NCI-H2081 treated with DMSO at 0.1 percent for 48 hours (cell line): ENCODE data around the gene PKN2.
"Not testable (repeated sequence)": the region's sequence is repeated elsewhere in the genome, so short reads cannot be mapped to it uniquely, and the experiment has no call there.

Experiments
- DNase-seq: peaks from one replicate; lab custom pipeline; 2025; lab: John Stamatoyannopoulos, UW

The PKN2 gene

DNA sequence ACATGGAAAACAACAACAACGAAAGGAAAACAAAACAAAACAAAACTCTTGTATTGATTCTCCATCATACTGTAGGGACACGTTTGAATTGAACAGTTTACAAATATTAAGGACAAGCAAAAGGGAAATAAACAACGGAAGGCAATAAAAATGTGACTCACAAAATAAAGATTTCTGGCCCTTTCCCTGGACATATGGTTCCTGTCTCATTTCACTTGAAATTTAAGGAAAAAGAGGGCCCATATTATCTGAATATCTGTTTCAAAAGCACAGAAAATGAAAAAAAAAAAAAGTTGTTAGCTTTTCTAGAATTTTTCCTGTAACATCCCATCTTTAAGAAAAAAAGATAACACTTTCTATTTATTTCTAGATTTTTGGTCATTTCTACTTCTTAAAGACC lies 3.6 kb upstream of the PKN2 start:
- DNase-seq: no peak

DNA sequence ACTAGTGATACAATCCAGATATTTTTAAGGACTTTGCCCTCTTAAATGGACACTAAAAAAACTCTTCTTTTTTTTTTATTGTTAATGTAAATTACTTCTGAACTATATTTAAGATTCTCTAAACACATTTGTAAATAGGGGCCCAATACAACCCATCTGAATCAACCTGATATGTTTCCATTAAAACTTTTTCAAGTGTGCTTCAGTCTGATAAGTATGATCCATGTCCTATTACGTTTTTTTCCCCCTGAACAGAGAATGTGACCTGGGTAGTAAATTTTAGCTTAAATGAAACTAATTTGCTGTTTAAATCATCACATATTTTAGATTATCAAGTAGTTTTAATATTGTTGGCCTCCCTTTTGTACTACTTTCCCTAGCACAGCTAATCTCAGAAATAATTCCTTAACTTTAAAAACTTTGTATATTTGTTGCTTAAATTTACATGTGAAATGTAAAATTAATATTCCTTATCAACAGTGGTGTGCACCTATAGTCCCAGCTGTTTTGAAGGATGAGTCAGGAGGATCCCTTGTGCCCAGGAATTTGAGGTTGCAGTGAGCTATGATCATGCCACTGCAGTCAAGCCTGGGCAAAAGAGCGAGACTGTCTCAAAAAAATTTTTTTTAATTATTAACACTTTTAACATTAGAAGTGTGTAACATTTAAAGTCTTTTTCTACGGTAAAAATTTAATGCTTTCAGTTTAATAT lies 3.0 kb upstream of the PKN2 start:
- DNase-seq: no peak

DNA sequence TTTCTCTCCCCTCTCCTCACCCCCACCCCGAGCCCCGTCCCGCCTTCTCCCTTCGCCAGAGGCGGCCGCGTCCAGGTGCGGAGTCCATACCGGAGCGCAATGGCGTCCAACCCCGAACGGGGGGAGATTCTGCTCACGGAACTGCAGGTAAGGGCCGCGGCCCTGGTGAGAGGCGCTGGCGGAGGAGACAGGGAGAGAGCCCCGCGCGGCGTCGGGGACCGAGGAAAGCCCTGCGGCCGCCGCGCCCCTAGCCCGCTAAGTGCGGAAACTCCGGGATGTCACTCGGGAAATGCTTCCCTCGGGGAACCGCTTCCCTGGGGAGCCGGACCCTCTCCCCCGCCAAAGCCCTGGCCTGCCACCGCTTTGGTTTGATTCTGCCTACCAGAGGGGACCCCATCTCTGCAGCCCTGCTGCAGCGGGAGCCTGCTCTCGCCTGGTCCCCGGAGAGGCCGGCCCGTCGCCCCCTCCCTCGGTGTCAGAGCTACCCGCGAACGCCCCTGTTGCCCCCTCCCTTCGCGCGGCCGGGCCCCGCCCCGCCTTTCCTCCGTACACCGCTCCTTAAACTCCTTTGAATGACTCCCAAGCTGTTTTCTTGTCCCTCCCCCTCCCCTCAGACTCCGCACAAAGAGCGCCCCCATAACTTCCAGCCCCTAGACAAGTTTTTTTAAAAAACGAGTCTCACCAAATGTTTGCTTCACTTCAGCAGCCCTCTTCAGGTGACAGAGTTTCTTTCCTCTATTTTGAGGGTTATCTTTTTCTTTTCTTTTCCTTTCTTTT lies 597 bp downstream of the PKN2 start:
- DNase-seq: no peak

DNA sequence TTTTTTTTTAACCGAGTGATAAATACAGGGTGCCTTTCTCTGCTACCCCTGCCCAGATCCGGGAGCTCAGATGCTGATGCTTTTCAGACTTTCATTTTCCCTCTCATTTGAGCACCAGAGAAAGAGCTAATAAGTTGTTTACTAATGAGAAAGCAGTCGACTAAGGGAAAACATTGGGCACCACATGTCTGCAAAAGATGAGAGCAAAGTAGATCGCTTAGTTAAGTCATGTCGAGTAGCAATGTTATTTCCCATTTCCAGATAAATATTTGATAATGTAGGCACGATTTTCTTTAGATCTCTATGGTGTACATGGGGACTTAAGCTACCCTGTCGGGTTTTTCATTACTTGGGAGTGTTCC lies 1.2 kb downstream of the PKN2 start:
- no peak for DNase-seq

DNA sequence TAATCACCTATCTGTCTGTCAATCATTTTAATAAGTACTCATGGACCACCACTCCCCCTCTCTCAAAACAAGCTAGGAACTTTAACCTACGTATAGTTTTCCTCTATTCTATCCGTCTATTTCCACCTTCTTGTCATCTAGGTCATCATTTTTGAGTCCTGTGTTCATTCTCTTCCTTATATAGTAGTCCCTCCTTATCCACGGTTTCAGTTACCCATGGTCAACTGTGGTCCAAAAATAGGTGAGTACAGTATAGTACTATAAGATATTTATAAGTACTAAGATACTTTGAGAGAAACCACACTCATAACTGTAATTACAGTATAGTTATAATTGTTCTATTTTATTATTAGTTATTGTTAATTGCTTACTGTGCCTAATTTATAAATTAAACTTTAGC lies 7.5 kb downstream of the PKN2 start:
- DNase-seq: no peak

DNA sequence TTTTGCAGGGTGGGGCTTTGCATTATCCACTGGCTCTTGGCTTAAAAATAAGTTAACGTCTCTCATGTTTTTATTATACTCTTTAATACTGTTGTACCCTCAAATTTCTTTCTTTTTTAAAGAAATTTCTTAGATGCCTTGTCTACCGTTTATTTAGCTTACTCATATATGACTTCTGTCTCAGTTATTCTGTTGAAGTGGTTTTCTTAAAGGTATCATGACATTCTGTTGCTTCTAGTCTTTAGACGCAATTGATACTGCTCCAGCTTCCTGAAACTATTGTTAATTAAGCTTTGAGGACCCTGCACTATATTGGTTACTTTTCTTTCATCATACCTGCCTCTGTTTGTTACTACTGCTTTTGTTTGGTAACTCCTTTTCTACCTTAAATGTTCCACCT lies 11.7 kb downstream of the PKN2 start:
- no peak for DNase-seq

DNA sequence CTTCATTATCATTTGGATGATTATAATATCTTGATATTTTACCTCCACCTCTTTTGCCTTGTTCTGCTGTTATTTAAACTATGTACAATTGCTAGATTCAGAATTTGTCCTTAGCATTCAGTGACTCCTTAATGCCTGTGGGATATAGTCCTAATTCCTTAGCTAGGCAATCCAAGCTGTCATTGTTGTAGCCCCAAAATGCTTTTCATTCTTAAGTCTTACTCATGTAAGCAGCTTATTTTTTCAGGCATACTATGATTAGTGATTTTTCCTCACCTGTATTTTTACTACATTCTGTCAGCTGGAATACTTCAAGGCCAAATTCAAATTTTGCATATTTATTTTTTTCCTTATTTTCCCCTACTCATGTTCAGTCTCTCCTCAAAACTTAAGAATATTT lies 13.4 kb downstream of the PKN2 start:
- no peak for DNase-seq

DNA sequence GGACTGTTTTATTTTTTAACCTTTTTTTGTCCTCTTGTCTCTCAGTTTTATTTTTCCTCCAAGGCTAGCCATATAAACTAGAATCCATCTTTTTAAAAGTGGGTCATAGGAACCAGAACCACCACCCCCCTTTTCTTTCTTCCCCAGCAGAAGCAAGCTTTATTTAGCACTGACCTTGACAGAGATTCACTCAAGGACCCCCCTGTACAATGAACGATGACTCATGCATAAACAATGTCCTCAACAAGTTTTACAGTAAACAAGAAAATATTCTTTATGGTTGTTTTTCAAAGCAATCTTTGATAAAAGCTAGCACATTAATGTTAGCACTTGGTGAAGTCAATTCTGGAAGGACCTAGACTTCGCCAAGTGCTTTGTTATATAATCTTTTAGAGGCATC lies 14.1 kb downstream of the PKN2 start:
- no peak for DNase-seq

DNA sequence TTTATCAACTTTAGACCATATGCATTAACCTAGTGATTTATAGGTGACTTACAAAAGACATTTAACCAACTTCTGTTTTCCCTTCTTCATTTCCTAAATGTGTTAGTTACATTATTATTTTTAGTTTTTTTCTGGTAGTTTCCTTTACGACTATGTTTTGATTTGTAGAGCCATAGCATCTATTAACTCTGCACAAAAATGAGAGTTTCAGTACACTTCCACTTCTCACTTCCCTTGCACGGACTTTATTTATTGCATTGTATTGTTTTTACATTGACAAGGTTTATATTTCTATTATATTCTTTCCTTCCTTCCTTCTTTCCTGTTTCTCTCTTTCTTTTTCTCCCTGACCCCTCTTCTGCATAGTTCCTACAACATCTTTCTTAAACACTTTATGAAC lies 14.7 kb downstream of the PKN2 start:
- no peak for DNase-seq

DNA sequence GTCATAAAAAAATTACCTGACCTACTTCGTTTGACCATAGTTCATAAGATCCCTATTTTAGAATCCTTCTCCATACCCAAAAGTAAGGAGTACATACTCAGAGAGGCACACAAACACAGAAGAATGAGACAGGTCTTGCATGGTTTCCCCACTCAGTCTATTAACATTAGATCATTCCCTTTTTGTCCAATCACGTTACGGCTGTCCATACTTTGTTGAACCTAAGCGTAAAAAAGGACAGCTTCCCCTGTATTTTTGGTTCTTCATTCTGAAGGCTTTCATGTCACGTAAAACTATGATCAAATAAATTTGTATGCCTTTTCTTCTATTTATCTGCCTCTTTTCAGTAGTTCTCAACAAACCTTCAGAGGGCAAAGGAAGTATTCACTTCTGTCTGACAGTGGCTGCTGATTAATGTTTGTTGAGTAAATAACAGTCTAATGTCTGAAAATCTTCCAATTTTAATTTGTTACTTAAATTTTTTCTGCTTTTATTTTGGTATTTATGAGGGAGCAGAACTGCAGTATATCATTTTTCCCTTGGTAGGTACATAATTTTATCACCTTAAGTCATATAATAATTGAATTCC lies 16.4 kb downstream of the PKN2 start:
- no peak for DNase-seq

DNA sequence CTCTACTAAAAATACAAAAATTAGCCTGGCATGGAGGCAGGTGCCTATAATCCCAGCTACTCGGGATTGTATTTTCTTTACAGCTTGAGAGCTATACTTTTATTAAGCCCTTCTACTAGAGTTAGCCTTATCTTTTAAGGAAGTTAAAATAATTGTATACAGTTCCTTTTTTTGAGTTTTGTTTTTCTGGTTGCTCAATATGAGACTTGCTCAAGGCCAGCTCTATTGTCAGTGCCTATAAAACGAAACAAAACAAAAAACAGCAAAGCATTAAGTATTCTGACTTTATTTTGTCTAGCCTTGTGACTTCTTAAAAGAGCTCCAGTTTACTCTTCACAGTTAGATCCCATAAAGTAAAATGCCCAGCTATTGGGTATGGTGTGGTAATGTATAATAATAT lies 17.2 kb downstream of the PKN2 start:
- no peak for DNase-seq

DNA sequence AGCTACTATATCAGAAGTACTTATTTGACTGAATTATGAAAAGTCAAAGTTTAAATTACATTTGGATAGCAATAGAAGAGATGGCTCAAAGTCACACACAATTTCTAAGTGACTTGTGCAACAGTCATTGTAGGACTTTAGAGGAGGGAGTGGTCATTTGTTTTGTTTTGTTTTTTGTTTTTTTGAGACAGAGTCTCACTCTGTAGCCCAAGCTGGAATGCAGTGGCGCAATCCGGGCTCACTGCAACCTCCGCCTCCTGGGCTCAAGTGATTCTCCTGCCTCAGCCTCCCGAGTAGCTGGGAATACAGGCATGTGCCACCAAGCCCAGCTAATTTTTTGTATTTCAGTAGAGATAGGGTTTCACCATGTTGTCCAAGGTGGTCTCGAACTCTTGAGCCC lies 17.7 kb downstream of the PKN2 start:
- not testable (repeated sequence) for DNase-seq

DNA sequence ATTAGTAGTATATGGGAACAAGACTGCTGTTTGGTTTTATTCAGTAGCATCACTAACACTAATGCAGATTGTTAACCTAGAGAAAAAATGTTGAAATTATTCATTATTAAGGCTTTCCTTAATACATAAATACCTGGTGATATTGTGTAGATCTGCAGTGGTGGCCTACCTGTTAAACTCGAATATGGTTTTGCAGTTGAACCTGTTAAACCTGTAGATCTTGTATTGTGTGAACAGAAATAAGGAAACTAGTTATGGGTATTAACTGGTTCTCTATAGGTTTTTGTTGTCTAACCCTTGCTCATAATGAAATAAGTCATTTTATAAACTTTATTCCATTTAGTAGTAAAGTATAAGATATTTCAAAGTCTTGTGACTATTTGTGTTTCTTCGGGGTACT lies 23.9 kb downstream of the PKN2 start:
- DNase-seq: no peak

DNA sequence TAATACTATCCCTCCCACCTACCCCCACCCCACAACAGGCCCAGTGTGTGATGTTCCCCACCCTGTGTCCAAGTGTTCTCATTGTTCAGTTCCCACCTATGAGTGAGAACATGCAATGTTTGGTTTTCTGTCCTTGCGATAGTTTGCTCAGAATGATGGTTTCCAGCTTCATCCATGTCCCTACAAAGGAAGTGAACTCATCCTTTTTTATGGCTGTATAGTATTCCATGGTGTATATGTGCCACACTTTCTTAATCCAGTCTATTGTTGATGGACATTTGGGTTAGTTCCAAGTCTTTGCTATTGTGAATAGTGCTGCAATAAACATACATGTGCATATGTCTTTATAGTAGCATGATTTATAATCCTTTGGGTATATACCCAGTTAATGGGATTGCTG lies 28.8 kb downstream of the PKN2 start:
- not testable (repeated sequence) for DNase-seq

DNA sequence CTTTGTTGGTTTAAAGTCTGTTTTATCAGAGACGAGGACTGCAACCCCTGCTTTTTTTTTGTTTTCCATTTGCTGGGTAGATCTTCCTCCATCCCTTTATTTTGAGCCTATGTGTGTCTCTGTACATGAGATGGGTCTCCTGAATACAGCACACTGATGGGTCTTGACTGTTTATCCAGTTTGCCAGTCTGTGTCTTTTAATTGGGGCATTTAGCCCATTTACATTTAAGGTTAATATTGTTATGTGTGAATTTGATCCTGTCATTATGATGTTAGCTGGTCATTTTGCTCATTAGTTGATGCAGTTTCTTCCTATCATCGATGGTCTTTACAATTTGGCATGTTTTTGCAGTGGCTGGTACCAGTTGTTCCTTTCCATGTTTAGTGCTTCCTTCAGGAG lies 32.5 kb downstream of the PKN2 start:
- DNase-seq: not testable (repeated sequence)

DNA sequence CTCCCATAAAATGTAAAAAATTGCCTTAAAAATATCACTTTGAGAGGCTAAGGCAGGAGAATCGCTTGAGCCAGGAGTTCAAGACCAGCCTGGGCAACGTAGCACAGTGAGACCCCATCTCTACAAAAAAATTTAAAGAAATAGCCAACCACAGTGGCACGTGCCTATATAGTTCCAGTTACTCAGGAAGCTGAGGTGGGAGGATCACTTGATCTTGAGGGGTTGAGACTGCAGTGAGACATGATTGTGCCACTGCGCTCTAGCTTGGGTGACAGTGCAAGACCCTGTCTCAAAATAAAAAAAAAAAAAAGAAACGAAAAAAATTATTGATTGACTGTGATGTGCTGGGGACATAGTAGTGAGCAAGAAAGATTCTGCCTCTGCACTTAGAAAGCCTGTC lies 38.4 kb downstream of the PKN2 start:
- no peak for DNase-seq

DNA sequence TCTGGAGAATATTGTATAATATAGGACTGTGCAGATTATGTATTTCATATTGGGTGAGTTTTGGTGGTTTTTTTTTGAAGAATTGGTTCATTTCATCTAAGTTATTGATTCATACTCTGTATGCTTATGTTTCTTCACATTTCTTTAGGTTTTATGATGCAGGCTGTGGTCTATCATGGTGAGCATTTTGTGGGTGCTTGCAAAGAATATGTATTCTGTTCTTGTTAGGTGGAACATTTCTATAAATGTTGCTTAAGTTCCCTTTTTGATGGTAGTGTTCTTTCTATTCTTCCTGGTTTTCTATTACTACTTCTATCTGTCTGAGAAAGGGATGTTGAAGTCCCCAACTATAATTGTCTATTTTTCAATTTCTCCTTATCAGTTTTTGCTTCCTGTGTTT lies 42.6 kb downstream of the PKN2 start:
- DNase-seq: no peak

DNA sequence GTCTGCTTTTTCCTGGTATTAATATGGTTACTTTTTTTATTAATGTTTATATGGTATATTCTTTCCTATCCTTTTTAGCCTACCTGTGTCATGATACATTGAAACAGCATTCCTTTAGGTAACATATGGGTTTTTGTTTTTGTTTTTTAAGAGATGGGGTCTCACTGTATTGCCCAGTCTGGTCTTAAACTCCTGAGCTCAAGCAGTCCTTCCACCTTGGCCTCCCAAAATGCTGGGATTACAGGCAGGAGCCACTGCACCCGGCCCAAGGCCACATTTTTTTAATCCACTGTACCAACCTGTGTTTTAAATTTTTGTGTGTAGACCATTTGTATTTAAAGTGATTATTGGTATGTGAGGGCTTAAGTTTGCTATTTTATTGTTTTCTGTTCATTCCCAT lies 43.1 kb downstream of the PKN2 start:
- no peak for DNase-seq

DNA sequence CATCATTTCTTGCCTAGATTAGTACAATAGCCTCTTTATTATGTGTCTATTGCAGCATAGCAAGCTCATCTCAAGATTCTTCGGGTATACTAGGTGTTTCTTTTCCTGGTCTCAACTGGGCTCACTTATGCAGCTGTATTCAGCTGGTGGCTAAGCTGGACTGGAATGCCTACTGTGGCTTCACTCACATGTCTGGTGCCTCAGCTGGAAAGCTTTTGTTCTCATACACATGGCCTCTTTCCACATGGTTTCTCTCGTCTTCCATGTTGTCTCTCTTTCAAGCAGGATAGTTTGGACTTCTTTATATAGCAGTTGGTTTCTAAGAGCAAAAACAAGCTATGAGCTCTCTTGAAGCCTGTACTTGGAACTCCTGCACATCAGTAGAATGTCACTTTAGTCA lies 45.2 kb downstream of the PKN2 start:
- no peak for DNase-seq

DNA sequence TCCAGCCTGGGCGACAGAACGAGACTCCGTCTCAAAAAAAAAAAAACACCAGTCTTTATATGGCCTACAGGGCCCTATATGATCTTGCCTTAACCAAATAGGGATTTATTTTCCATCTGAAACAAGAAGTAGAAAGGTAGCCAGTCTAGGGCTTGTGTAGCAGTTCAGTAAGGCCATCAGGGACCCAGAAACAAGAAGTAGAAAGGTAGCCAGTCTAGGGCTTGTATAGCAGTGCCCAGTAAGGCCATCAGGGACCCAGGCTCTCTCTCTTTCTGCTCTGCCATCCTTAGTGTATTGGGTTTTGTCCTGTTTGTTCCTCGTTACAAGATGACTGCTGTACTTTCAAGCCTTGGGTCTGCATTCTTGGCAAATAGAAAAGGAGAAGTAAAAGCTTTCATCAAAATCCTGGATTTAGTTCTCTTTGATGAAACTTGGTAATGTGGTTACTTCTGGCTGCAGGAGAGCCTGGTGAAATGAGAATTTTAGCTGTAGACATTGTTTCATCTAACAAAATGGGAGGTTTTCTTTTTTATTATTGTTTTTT lies 46.1 kb downstream of the PKN2 start:
- no peak for DNase-seq

DNA sequence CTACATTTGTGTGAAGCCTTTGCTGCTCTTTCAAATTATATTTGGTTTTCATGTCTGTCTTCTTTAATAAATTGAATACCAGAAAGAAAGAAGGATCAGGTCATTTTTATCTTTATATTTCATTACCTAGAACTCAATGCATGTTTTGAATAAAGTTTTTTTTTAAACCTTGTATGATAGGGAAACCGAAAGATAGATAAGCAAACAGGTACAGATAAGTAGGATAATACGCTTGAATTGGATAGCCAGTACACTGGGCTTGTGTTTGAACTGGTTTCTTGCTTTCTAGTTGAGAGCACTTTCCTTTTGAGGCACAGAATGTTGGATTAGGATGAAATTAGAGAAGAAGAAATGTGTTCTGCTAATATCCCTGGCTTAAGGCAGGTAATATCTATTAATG lies 46.9 kb downstream of the PKN2 start:
- no peak for DNase-seq

DNA sequence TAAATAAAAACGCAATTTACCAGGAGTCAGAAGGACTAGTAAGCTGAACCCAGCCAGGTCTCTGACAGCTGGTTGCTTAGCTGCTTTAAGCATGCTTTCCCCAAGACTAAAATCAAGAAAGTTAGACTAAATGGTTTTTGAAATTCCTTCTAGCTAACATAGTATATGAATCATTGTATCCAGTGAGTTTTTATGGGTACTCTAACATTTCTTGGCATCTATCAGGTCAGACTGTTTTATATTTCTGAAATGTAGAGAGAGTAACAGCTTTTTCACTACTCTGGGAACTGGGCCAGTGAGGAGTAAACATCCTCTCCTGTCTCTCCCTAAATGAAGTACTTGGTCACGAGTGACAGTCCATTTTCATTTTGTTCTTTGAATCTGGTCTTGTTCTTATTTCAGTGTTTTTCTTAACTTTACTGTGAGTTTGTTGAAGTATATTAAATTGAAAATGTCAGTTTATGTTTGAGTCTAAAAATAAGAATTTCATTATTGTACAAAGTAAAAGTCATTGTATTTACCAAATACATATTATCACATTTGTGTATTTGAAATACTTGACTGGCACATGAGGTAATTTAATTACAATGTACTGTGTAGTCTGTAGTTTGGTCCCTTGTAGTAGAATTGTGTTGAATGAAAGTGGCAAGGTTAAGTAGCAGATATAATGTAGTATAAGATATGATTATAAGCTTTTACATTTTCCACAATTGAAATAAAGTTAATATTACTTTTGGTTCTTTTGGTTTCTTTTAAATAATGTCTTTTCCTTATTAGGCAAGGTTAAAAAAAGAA lies 47.6 kb downstream of the PKN2 start:
- peak; percentile 15 for DNase-seq
